Measurements from ENCODE around the gene CD200. TPM values are rescaled to one million over a fixed set of nuclear protein-coding genes. Genes with fewer than 3 reads are reported as not detected.
"Not testable (repeated sequence)": the region's sequence is repeated elsewhere in the genome, so short reads cannot be mapped to it uniquely, and the experiment has no call there.

Gene CD200
- total RNA-seq, 1 donor from 2014 or later = 3.9 TPM

GRCh38 chr3:112403103-112403502 is 70.1 kb downstream of the CD200 start:
- no peaks in the 10 kb centered on the region for H3K4me1 ChIP-seq
- H3K4me3 ChIP-seq = no peak overlapping the region
- no peaks in the 10 kb centered on the region for H3K36me3 ChIP-seq
- DNase-seq (ENCODE audit: extremely low spot score in 2 of 2) = no peak
- H3K9me3 ChIP-seq = no peaks in the 10 kb centered on the region
- TF ChIP-seq POLR2A (IDR thresholded peaks at IDR 0.05) (no peak), POLR2AphosphoS5 (IDR thresholded peaks at IDR 0.05; ENCODE audit: insufficient read depth in 1 of 2, low read depth in 1 of 2) (no peak), CTCF (IDR thresholded peaks at IDR 0.05) (no peak)
- H3K27me3 ChIP-seq = no peaks in the 10 kb centered on the region
- no peak overlapping the region for H3K27ac ChIP-seq
- intact Hi-C loops (cut with DNase I) = no loop called here

- H3K4me1 ChIP-seq; H3K4me3 ChIP-seq; H3K9me3 ChIP-seq; H3K27me3 ChIP-seq; H3K36me3 ChIP-seq; intact Hi-C loops (cut with DNase I); DNase-seq (ENCODE audit: extremely low spot score in 2 of 2); H3K27ac ChIP-seq: not testable (repeated sequence)
These were observed 72.1 kb downstream of the CD200 start for GRCh38 chr3:112404924-112405549.

- Histone ChIP-seq H3K27ac (no peak overlapping the region), H3K4me3 (no peak overlapping the region), H3K27me3 (no peaks in the 10 kb centered on the region), H3K4me1 (no peaks in the 10 kb centered on the region), H3K36me3 (no peaks in the 10 kb centered on the region), H3K9me3 (no peaks in the 10 kb centered on the region)
- intact Hi-C loops (cut with DNase I) = no loop called here
- TF ChIP-seq POLR2AphosphoS5 (IDR thresholded peaks at IDR 0.05; ENCODE audit: insufficient read depth in 1 of 2, low read depth in 1 of 2) = no peak
- TF ChIP-seq POLR2A (IDR thresholded peaks at IDR 0.05) = no peak
- no peak for DNase-seq (ENCODE audit: extremely low spot score in 2 of 2)
These were observed 72.9 kb downstream of the CD200 start for GRCh38 chr3:112405845-112406244.

- Histone ChIP-seq H3K36me3 (no peaks in the 10 kb centered on the region), H3K9me3 (no peaks in the 10 kb centered on the region), H3K4me1 (no peaks in the 10 kb centered on the region), H3K4me3 (no peak overlapping the region), H3K27me3 (no peaks in the 10 kb centered on the region), H3K27ac (no peak overlapping the region)
- TF ChIP-seq POLR2AphosphoS5 (IDR thresholded peaks at IDR 0.05; ENCODE audit: insufficient read depth in 1 of 2, low read depth in 1 of 2) = no peak
- no peak for TF ChIP-seq CTCF (IDR thresholded peaks at IDR 0.05)
- TF ChIP-seq POLR2A (IDR thresholded peaks at IDR 0.05) = no peak
- DNase-seq (ENCODE audit: extremely low spot score in 2 of 2) = no peak
- intact Hi-C loops (cut with DNase I) = no loop called here
These were observed 74.4 kb downstream of the CD200 start for GRCh38 chr3:112407214-112407887.

GRCh38 chr3:112407888-112408702 is 75.1 kb downstream of the CD200 start:
- no peaks in the 10 kb centered on the region for H3K9me3 ChIP-seq
- TF ChIP-seq POLR2A (IDR thresholded peaks at IDR 0.05) (no peak), CTCF (IDR thresholded peaks at IDR 0.05) (no peak), POLR2AphosphoS5 (IDR thresholded peaks at IDR 0.05; ENCODE audit: insufficient read depth in 1 of 2, low read depth in 1 of 2) (no peak)
- DNase-seq (ENCODE audit: extremely low spot score in 2 of 2) = no peak

More at GRCh38 chr3:112407888-112408702, 75.1 kb downstream of the CD200 start:
- H3K27ac ChIP-seq = no peak overlapping the region
- no peaks in the 10 kb centered on the region for H3K4me1 ChIP-seq
- H3K36me3 ChIP-seq = no peaks in the 10 kb centered on the region
- intact Hi-C loops (cut with DNase I) = no loop called here
- no peaks in the 10 kb centered on the region for H3K27me3 ChIP-seq
- H3K4me3 ChIP-seq = no peak overlapping the region

Data from vagina (tissue), 2 donors.